Right lobe of liver (tissue), 4 donors: Measurements from ENCODE around the gene FAM151A.

Source experiments
- CTCF ChIP-seq, 4 donors: fragments of 200-600 bp in 3 of 4; fragments of 450-650 bp in 1 of 4; IDR thresholded peaks; one replicate each; pipeline versions ENCODE4 v1.5.1 to v1.8.0; 2016 to 2022; ENCODE audit warnings: antibody characterized with exemption in 4 of 4, mild to moderate bottlenecking in 2 of 4
- POLR2A ChIP-seq: fragments of 450-650 bp; IDR thresholded peaks from one replicate; pipeline ENCODE4 v1.6.1; 2017; ENCODE audit warnings: antibody characterized with exemption, mild to moderate bottlenecking
- donor health status: DM: no; HTN: no; CAD: no.
- donor health status: DM: no; HTN: no; CAD: no.
- donor health status: DM: no; HTN: yes; CAD: no.

- TF ChIP-seq CTCF (IDR thresholded peaks at IDR 0.05) (peak in 1 of 4 donors; percentile 41), POLR2A (no peak)
Observed at GRCh38 chr1:54581621-54582035, 41.7 kb downstream of the FAM151A start.
